IPS-15b (cell line): ENCODE measurements around the gene ZNF366.

ENCODE experiments used
- H3K27me3 ChIP-seq: one replicate; pipeline ENCODE4 v1.6.1; 2013; ENCODE audit warnings: low read length; ENCODE audit not compliant: control insufficient read depth, insufficient read depth
- H3K36me3 ChIP-seq: one replicate; pipeline ENCODE4 v1.6.1; 2013; ENCODE audit warnings: low read length; ENCODE audit not compliant: control insufficient read depth, insufficient read depth
- H3K4me1 ChIP-seq: one replicate; pipeline ENCODE4 v1.6.1; 2013; ENCODE audit warnings: mild to moderate bottlenecking, low read length; ENCODE audit not compliant: control insufficient read depth, insufficient read depth
- H3K4me3 ChIP-seq: one replicate; pipeline ENCODE4 v1.5.1; 2013; ENCODE audit warnings: low read depth, low read length
- H3K9ac ChIP-seq: one replicate; pipeline ENCODE4 v1.6.1; 2013; ENCODE audit warnings: low read depth, mild to moderate bottlenecking, low read length
- H3K9me3 ChIP-seq: one replicate; pipeline ENCODE4 v1.6.1; 2013; ENCODE audit warnings: mild to moderate bottlenecking, low read length; ENCODE audit not compliant: control insufficient read depth, insufficient read depth

Gene ZNF366

GRCh38 chr5:72448368-72448767 is 58.8 kb downstream of the ZNF366 start:
- Histone ChIP-seq H3K9ac (no peak overlapping the region), H3K9me3 (no peaks in the 10 kb centered on the region), H3K27me3 (no peaks in the 10 kb centered on the region), H3K36me3 (no peaks in the 10 kb centered on the region), H3K4me1 (no peaks in the 10 kb centered on the region), H3K4me3 (no peak overlapping the region)

GRCh38 chr5:72447751-72448150 is 59.5 kb downstream of the ZNF366 start:
- no peaks in the 10 kb centered on the region for H3K27me3 ChIP-seq
- no peaks in the 10 kb centered on the region for H3K9me3 ChIP-seq
- H3K9ac ChIP-seq, result no peak overlapping the region
- H3K4me1 ChIP-seq, result no peaks in the 10 kb centered on the region
- H3K4me3 ChIP-seq, result no peak overlapping the region
- no peaks in the 10 kb centered on the region for H3K36me3 ChIP-seq

- H3K9ac ChIP-seq, result no peak overlapping the region
- H3K4me1 ChIP-seq, result no peaks in the 10 kb centered on the region
- no peaks in the 10 kb centered on the region for H3K27me3 ChIP-seq
- no peaks in the 10 kb centered on the region for H3K36me3 ChIP-seq
- H3K9me3 ChIP-seq, result no peaks in the 10 kb centered on the region
- H3K4me3 ChIP-seq, result no peak overlapping the region
Measured at GRCh38 chr5:72445969-72446368, 61.2 kb downstream of the ZNF366 start.

GRCh38 chr5:72443883-72444282 is 63.3 kb downstream of the ZNF366 start:
- H3K4me1 ChIP-seq, result no peaks in the 10 kb centered on the region
- no peak overlapping the region for H3K4me3 ChIP-seq
- no peaks in the 10 kb centered on the region for H3K27me3 ChIP-seq
- no peaks in the 10 kb centered on the region for H3K36me3 ChIP-seq
- H3K9ac ChIP-seq, result no peak overlapping the region
- H3K9me3 ChIP-seq, result no peaks in the 10 kb centered on the region

- Histone ChIP-seq H3K36me3 (no peaks in the 10 kb centered on the region), H3K27me3 (no peaks in the 10 kb centered on the region), H3K9ac (no peak overlapping the region), H3K4me1 (no peaks in the 10 kb centered on the region), H3K4me3 (no peak overlapping the region), H3K9me3 (no peaks in the 10 kb centered on the region)
Measured at GRCh38 chr5:72441862-72442540, 65.2 kb downstream of the ZNF366 start.

- Histone ChIP-seq H3K9ac (no peak overlapping the region), H3K4me3 (no peak overlapping the region), H3K9me3 (no peaks in the 10 kb centered on the region)
Measured at GRCh38 chr5:72441094-72441723, 66.0 kb downstream of the ZNF366 start.

GRCh38 chr5:72440207-72440638 is 67.0 kb downstream of the ZNF366 start:
- no peaks in the 10 kb centered on the region for H3K4me1 ChIP-seq
- no peaks in the 10 kb centered on the region for H3K36me3 ChIP-seq
- no peaks in the 10 kb centered on the region for H3K9me3 ChIP-seq
- H3K4me3 ChIP-seq, result no peak overlapping the region
- no peaks in the 10 kb centered on the region for H3K27me3 ChIP-seq
- H3K9ac ChIP-seq, result no peak overlapping the region

More at GRCh38 chr5:72441094-72441723, 66.0 kb downstream of the ZNF366 start:
- H3K4me1 ChIP-seq, result no peaks in the 10 kb centered on the region
- no peaks in the 10 kb centered on the region for H3K36me3 ChIP-seq
- no peaks in the 10 kb centered on the region for H3K27me3 ChIP-seq

GRCh38 chr5:72439192-72439591 is 68.0 kb downstream of the ZNF366 start:
- Histone ChIP-seq H3K36me3 (no peaks in the 10 kb centered on the region), H3K4me1 (no peaks in the 10 kb centered on the region), H3K9me3 (no peaks in the 10 kb centered on the region), H3K27me3 (no peaks in the 10 kb centered on the region), H3K9ac (no peak overlapping the region), H3K4me3 (no peak overlapping the region)

- H3K27me3 ChIP-seq, result no peaks in the 10 kb centered on the region
- H3K9ac ChIP-seq, result no peak overlapping the region
- H3K36me3 ChIP-seq, result no peaks in the 10 kb centered on the region
- H3K4me3 ChIP-seq, result no peak overlapping the region
- no peaks in the 10 kb centered on the region for H3K4me1 ChIP-seq
- no peaks in the 10 kb centered on the region for H3K9me3 ChIP-seq
Measured at GRCh38 chr5:72438141-72438540, 69.1 kb downstream of the ZNF366 start.

- Histone ChIP-seq H3K4me3 (no peak overlapping the region), H3K4me1 (no peaks in the 10 kb centered on the region), H3K9me3 (no peaks in the 10 kb centered on the region), H3K9ac (no peak overlapping the region), H3K27me3 (no peaks in the 10 kb centered on the region), H3K36me3 (no peaks in the 10 kb centered on the region)
Measured at GRCh38 chr5:72436796-72437471, 70.3 kb downstream of the ZNF366 start.

- Histone ChIP-seq H3K4me3 (no peak overlapping the region), H3K9me3 (no peaks in the 10 kb centered on the region), H3K9ac (no peak overlapping the region), H3K27me3 (no peaks in the 10 kb centered on the region), H3K4me1 (no peaks in the 10 kb centered on the region), H3K36me3 (no peaks in the 10 kb centered on the region)
Measured at GRCh38 chr5:72434781-72435437, 72.3 kb downstream of the ZNF366 start.
